Right cardiac atrium (tissue), 5 donors: Measurements from ENCODE around the gene DDX10. TPM values are rescaled to one million over a fixed set of nuclear protein-coding genes. Genes with fewer than 3 reads are reported as not detected.

Experiments
- ATAC-seq, 2 donors: fragments of 200-7000 bp; cut with Tn5 transposase; one replicate each; pipeline versions ENCODE4 v1.8.0 to v1.9.1; 2020; ENCODE audit warnings: moderate library complexity in 2 of 2, mild to moderate bottlenecking in 1 of 2
- DNase-seq, 3 donors: peaks; one replicate each; pipeline ENCODE4 v3.0.0-alpha.2; 2020
- H3K27ac ChIP-seq: one replicate; pipeline ENCODE4 v1.5.1; 2013; ENCODE audit warnings: mild to moderate bottlenecking, low read length, control low read depth, moderate library complexity
- H3K27me3 ChIP-seq: one replicate; pipeline ENCODE4 v1.6.1; 2013; ENCODE audit not compliant: control insufficient read depth, insufficient read depth
- H3K4me1 ChIP-seq: one replicate; pipeline ENCODE4 v1.6.1; 2013; ENCODE audit warnings: low read length; ENCODE audit not compliant: control insufficient read depth, insufficient read depth
- H3K4me3 ChIP-seq: one replicate; pipeline ENCODE4 v1.5.1; 2013; ENCODE audit warnings: low read length, control low read depth
- H3K9me3 ChIP-seq: one replicate; pipeline ENCODE4 v1.6.1; 2013; ENCODE audit warnings: low read length; ENCODE audit not compliant: control insufficient read depth
- WGBS: extraction: QIAGEN DNeasy Blood & Tissue Kit; methylation state at CpG from one replicate; pipeline ENCODE4 v1.1.7; 2013; 5-methylcytosine and 5-hydroxymethylcytosine counted together
- intact Hi-C, 4 donors: fragments of 100-400 bp; cut with DNase I; formaldehyde crosslinking; loops; one replicate each; pipeline versions ENCODE4 v1.11.0 to v1.14.0; 2022 to 2023
- polyA plus RNA-seq: library from polyadenylated mRNA; stranded (reverse); fragments of 200-250 nt; gene quantifications from one replicate; pipeline ENCODE4 v1.2.3, GENCODE V29; 2013
- total RNA-seq, 4 donors: library from RNA; stranded (reverse); fragmentation: NEBNext Ultra II Directional; extraction: Animal tissue kit (Norgen Biotek cat#: 25700); gene quantifications; one replicate each; pipeline ENCODE4 v1.2.1, GENCODE V29; 2021
- donor health status: healthy with polysubstance abuse.
- donor health status: DM: no; HTN: yes; CAD: no.
- donor health status: DM: no; HTN: no; CAD: no.
- donor health status: DM: no; HTN: yes; CAD: no; lungs with severe emphysema.
- donor health status: DM: yes; HTN: yes; CAD: no.

Gene DDX10
- total and polyA plus RNA-seq, 5 donors: 13.2 to 20.2 (median 14.9) TPM

DNA sequence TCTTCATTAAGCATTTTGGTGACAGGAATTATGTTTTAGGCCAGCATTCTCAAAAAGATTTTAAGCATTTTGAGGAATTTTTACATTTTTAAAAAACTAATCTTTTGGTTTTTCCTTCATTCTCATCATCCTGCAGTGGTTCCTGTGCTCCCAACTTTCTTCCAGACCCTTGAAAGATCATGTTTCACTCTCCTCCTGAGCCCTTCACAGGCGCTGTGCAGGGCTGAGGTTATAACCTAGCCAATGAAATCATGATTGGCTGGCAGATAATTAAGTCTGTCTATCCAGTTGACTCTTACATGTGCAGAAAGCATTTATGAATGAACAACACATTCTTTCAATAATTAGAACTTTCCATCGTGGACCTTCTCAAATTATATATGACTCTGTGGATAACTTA lies 226.3 kb downstream of the DDX10 start:
- no peaks in the 10 kb centered on the region for H3K4me1 ChIP-seq
- 80% methylated on average over 2 of the region's 2 CpGs for WGBS
- ATAC-seq: no peak
- H3K9me3 ChIP-seq: no peaks in the 10 kb centered on the region
- no peak for DNase-seq
- no peak overlapping the region for H3K27ac ChIP-seq
- no peaks in the 10 kb centered on the region for H3K27me3 ChIP-seq
- intact Hi-C loops: no loop called here
- no peak overlapping the region for H3K4me3 ChIP-seq

GRCh38 chr11:108891909-108892511 lies 227.1 kb downstream of the DDX10 start:
- ATAC-seq: no peak
- Histone ChIP-seq H3K27ac (no peak overlapping the region), H3K9me3 (no peaks in the 10 kb centered on the region), H3K4me1 (no peaks in the 10 kb centered on the region), H3K27me3 (no peaks in the 10 kb centered on the region), H3K4me3 (no peak overlapping the region)
- intact Hi-C loops: no loop called here
- no peak for DNase-seq
- 92% methylated on average over 7 of the region's 7 CpGs for WGBS

DNA sequence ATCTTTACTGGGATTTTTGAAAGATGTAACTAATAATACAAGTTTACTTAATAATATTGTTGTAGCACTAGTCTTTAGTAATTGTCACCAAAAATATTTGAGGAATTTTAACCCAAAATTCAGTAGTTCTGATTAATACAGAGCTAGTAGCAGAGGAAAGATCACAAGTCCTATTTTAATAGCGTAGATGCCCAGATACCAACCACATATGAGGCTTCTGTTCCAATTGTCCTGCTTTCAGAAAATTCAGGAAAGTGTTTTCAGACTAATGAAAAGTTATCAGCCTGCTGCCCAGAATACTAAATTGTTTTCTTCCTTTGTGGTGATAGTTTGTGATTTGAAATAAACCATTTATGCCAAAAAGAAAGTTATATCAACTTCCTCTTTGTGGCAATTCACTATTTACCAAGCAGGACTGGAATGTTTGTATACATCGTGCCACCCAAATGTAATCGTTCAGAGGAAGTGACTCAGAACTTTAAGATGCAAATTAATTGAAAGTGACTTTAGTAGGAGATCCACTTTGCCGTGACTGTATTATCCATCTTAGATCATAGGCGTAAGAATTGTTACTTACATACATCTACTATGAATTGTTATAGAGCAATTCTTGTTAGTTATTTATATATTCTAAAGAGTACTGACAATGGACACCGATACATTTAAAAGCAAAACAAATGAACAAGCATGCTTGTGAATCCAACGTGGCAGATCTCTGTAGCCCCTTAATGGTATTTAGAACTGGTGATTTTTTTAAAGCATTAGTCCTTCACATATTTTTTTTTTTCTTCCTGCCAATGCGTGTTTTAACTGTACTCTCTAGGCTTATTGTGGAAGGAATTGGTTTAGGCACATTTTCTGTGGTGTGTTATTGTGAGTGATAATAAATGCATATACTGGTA lies 231.0 kb downstream of the DDX10 start:
- intact Hi-C loops: no loop called here
- no peak for ATAC-seq
- no peaks in the 10 kb centered on the region for H3K9me3 ChIP-seq
- no peaks in the 10 kb centered on the region for H3K4me1 ChIP-seq
- H3K27ac ChIP-seq: no peak overlapping the region
- H3K4me3 ChIP-seq: no peak overlapping the region
- DNase-seq: no peak
- no peaks in the 10 kb centered on the region for H3K27me3 ChIP-seq
- WGBS: 70% methylated on average over 8 of the region's 8 CpGs

DNA sequence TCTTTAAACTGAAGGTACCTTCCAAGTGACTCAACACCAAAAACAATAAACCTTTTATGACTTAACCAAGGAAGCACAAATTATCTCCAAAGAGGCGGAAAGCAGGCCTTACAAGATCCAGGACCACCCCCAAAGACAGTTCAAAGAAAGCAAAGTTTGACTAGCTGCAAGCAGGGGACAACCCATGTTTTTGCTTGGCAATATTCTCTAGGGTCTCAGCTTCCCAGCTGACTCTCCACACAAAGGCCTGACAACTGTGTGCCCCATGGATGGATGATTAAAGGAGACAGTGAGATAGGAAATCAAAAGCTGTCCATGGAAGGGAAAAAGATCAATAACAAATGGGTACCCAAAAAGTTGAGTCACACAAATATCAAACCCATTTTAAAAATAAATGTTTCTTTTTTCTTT lies 232.2 kb downstream of the DDX10 start:
- Histone ChIP-seq H3K27ac (no peak overlapping the region), H3K27me3 (no peaks in the 10 kb centered on the region), H3K4me1 (no peaks in the 10 kb centered on the region), H3K4me3 (no peak overlapping the region), H3K9me3 (no peaks in the 10 kb centered on the region)
- intact Hi-C loops: no loop called here
- ATAC-seq (no peak), DNase-seq (no peak)
- 89% methylated on average over 1 of the region's 1 CpG for WGBS

DNA sequence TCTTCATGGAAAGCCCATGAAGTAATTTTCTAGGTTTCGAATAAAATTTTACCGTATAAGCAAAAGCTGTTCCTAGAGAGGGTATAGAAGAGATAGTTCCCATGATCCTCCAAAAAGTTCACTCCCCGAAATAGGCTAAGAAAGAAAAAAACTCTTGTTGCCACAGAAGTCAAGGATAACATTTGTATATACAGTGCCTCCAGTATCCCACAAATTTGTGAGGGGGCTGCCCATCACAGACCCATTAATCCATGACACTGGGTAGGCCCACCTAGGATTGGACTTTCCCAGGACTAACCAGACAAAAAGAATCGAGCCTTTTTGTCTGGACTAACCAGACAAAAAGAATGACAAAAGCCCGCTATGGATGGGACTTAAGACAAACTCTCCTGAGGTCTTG lies 233.0 kb downstream of the DDX10 start:
- no peaks in the 10 kb centered on the region for H3K9me3 ChIP-seq
- no peak overlapping the region for H3K4me3 ChIP-seq
- DNase-seq: no peak
- no peak overlapping the region for H3K27ac ChIP-seq
- 98% methylated on average over 5 of the region's 5 CpGs for WGBS
- no peak for ATAC-seq
- intact Hi-C loops: no loop called here
- no peaks in the 10 kb centered on the region for H3K27me3 ChIP-seq
- no peaks in the 10 kb centered on the region for H3K4me1 ChIP-seq

DNA sequence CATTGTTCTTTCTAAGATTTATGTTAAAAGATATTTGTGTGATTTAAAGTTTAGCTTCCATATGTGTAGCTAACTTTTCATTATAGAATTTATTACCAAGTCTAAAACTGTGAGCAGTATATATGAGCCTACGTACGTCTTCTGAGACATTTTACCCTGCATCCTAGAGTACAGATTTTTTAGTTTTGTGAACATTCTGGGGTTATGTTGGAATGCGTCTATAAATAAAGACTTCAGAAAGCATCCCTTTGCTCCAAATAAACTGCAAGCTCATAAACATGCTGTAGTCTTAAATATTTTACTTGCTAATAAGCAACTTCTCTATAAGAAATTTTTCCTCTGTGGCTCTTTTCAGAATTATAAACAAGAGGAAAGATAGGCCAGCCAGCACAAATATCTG lies 236.5 kb downstream of the DDX10 start:
- Histone ChIP-seq H3K4me3 (no peak overlapping the region), H3K9me3 (no peaks in the 10 kb centered on the region), H3K27me3 (no peaks in the 10 kb centered on the region), H3K4me1 (peaks cover 5% of the 10 kb centered on the region), H3K27ac (no peak overlapping the region)
- intact Hi-C loops: no loop called here
- 94% methylated on average over 3 of the region's 3 CpGs for WGBS
- DNase-seq: no peak
- ATAC-seq: no peak

- H3K27me3 ChIP-seq: no peaks in the 10 kb centered on the region
- peaks cover 5% of the 10 kb centered on the region for H3K4me1 ChIP-seq
- DNase-seq (no peak), ATAC-seq (no peak)
- no peaks in the 10 kb centered on the region for H3K9me3 ChIP-seq
- no peak overlapping the region for H3K27ac ChIP-seq
- no peak overlapping the region for H3K4me3 ChIP-seq
- 61% methylated on average over 2 of the region's 2 CpGs for WGBS
- intact Hi-C loops: no loop called here
These were observed 237.2 kb downstream of the DDX10 start for GRCh38 chr11:108902027-108902469.

DNA sequence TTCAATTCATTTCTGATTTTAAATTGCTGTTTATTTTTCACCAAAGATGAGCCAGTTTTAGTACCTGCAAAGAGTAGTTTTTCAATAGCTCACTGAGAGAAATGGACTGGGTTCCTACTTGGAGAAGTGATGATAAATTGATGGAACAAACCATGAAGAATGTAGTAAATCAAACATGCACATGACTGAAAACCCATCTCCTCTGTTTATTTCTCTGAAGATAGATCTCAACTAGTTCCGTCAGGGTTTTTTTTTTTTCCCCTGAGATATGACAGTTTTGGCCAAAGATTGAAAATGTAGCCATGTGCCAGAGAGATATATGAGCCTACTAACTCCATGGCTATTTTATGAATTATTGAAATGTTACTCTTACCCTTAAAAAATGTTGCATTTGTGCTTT lies 239.6 kb downstream of the DDX10 start:
- 70% methylated on average over 1 of the region's 1 CpG for WGBS
- Histone ChIP-seq H3K27me3 (no peaks in the 10 kb centered on the region), H3K27ac (no peak overlapping the region), H3K9me3 (no peaks in the 10 kb centered on the region), H3K4me1 (peaks cover 5% of the 10 kb centered on the region), H3K4me3 (no peak overlapping the region)
- ATAC-seq (no peak), DNase-seq (no peak)
- intact Hi-C loops: no loop called here

- no peak overlapping the region for H3K27ac ChIP-seq
- DNase-seq (no peak), ATAC-seq (peak in 1 of 2 donors; percentile 67)
- intact Hi-C loops: no loop called here
- no peaks in the 10 kb centered on the region for H3K27me3 ChIP-seq
- H3K4me3 ChIP-seq: no peak overlapping the region
- peaks cover 5% of the 10 kb centered on the region for H3K4me1 ChIP-seq
- no peaks in the 10 kb centered on the region for H3K9me3 ChIP-seq
These were observed 241.5 kb downstream of the DDX10 start for GRCh38 chr11:108906329-108906728.

DNA sequence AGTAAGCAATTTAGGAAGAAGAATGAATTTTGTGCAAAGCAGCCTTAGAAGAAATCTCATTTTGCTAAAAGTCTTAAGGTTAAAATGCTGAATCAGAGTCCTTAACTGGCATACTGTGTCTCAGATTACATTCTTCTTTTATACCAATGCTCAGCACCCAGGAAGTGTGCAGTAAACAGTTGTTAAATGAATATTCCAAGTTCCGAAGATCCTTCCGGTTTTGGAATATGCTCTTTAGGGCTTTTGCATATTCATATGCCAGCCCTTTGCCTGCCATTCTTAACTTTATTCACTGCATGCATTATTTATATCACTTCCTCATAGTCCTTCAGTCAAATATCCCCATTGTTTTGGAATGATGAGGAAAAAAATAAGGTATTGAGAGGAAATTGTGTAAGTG lies 242.0 kb downstream of the DDX10 start:
- Histone ChIP-seq H3K27me3 (no peaks in the 10 kb centered on the region), H3K27ac (no peak overlapping the region), H3K4me3 (no peak overlapping the region), H3K4me1 (peaks cover 5% of the 10 kb centered on the region), H3K9me3 (no peaks in the 10 kb centered on the region)
- ATAC-seq (no peak), DNase-seq (no peak)
- 58% methylated on average over 2 of the region's 2 CpGs for WGBS
- intact Hi-C loops: no loop called here

DNA sequence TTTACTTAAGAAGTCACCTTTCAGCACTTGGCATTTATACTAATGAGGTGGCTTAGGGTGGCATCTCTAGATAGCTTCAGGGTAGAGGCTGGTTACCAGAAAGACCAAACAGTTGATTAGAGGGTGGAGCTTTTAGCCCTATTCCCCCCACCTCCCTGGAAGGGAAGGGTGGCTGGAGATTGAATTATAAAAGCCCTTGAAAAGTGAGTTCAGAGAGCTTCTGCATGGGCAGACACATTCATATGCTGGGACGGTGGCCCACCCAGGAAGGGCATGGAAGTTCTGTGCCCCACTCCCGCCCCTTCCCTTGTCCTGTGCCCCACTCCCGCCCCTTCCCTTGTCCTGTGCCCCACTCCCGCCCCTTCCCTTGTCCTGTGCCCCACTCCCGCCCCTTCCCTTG lies 244.2 kb downstream of the DDX10 start:
- no peak for DNase-seq
- intact Hi-C loops: no loop called here
- no peak for ATAC-seq
- no peaks in the 10 kb centered on the region for H3K9me3 ChIP-seq
- no peaks in the 10 kb centered on the region for H3K27me3 ChIP-seq
- no peak overlapping the region for H3K4me3 ChIP-seq
- peaks cover 5% of the 10 kb centered on the region for H3K4me1 ChIP-seq
- 100% methylated on average over 5 of the region's 5 CpGs for WGBS
- no peak overlapping the region for H3K27ac ChIP-seq
